Hematopoietic multipotent progenitor cell (in vitro differentiated cells): ENCODE results near the gene UBE3D. TPM values are rescaled to one million over a fixed set of nuclear protein-coding genes. Genes with fewer than 3 reads are reported as not detected.
A peak's percentile ranks its signal among the peaks of the same experiment; 100 is the strongest.
"Not testable (repeated sequence)": the region's sequence is repeated elsewhere in the genome, so short reads cannot be mapped to it uniquely, and the experiment has no call there.

Experiments used
- DNase-seq, 3 donors: peaks; one replicate each; pipeline ENCODE4 v3.0.0-alpha.2; 2011 to 2015; ENCODE audit warnings: low read depth in 2 of 3, low spot score in 2 of 3
- total RNA-seq: library from RNA; depleted of rRNA; stranded (reverse); fragments of >200 nt; gene quantifications from one replicate; pipeline ENCODE4 v1.2.3, GENCODE V29; 2012

The UBE3D gene
- total RNA-seq, 1 donor, result 4.3 TPM

GRCh38 chr6:82921258-82921657 is 144.4 kb downstream of the UBE3D start:
- DNase-seq, result no peak

DNA sequence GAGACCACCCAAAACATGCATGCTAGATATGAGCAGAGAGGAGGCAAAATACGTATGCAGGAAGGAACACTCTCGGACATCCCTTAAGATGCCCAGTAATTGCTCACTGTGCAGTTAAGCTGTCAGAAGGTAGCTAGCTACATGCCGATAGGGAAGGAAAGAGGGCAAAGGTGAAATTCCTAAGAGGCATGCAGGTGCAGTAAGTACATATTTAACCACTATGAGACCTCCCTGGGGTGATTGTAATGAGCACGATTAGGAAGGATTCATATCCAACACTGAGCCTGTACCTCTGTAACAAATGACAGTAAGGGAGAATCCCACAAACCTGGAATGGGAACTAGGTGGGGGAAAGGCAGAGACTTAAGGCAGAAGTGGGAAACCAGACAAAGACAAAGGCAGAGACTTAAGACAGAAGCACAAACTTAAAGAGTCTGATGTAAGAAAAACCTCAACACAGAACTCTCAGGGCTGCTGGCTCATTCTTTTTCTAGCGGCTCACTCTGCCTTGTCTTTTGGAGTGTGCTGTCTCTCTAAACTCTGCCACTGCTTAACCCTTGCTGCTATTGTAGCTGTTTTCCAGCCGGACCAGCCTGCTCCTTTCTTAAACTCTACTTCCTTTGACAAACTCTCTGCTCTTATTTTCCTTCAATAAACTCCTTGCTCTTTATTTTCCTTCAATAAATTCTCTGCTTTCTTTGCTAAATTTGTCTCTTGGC is 148.1 kb downstream of the UBE3D start:
- no peak for DNase-seq

- no peak for DNase-seq
Measured at GRCh38 chr6:82915666-82916065, 150.0 kb downstream of the UBE3D start.

DNA sequence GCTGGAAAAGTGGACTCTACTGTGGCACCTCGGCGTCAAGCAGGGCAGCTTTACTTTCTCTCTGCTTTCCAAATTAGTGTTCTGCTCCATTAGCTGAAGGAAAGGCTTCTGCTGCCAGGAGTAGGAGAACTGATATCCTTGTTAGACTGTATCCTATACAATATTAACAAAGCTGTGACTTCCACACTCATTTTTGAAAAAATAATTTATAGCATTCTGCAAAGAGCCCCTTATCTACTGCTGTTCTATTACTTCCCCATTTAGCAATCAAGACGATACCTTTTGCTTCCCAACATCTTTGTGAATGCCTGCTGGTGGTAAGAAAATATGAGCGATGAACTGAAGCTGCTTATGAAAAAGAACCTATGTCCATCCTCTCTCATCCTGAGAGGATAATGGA is 151.1 kb downstream of the UBE3D start:
- no peak for DNase-seq

DNA sequence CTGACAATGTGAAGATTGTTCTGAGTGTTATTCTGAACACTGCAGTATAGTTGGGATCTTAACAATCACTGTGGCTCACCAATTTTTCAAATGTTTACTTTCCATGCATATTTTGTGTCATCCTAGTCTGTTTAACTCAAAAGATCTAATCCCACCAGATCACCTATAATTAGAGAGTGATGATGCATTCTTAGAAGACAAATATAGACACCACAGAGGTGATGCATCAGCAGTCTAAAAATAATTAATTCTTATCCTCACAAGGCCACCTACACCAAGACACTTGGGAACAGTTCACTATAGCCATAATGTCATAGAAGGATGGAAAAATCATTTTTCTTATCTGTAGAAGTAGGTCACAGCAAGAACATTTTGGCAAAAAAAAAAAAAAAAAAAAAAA is 154.8 kb downstream of the UBE3D start:
- DNase-seq, result no peak

DNA sequence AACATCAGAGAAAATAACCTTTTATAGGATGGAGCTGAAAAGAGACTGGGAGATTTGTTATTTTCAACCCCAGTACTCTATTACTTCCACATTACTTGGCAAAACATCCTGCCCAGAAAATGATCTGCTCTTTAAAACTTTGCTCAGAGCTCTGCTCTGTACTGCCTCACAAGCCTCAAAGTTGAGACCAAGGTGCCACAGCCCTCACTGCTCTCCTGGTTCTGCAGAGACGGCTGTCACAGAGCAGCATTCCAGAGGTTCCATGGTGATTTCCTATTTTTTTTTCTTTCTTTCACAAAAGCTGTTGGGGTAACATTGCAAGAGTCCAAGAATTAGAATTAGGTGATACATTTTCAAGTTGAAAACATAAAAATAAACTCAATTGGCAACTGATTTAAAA is 155.2 kb downstream of the UBE3D start:
- DNase-seq, result no peak

DNA sequence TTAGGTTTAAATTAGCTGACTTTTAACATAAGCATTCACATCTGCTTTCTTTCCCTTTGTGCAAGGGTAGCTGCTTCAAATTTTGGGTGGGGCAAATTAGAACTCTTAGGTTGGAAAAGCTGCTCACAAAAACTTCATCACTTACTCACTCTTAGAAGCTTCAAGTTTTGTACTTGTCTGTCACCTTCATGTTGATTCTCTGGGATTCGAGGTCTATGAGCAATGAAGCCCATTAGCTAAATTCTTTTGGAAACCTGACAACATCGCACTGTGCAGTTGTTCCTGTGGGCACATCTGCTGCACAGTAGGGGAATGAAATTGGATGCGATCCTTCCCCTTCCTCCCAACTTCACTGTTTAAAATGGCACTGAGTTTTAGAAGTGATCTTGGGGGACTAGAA is 156.1 kb downstream of the UBE3D start:
- DNase-seq, result no peak

DNA sequence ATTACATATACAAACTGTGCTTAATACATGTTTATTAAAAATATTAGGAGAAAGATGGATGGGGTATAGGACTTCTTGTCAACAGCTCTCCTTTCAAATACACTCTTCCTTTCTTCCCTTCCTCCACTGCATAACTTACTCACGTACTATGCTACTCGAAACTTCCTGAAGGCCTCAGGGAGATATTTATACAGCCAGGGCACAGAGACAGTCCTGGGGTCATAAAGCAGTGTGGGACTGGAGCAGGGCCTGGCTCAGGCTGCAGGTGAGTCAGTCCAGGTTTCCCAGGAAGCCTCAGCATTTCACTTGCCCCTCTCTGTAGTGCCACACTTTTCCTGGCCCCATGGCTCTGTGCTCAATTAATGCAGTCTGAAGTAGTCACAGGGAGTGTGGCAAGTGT is 157.0 kb downstream of the UBE3D start:
- no peak for DNase-seq

DNA sequence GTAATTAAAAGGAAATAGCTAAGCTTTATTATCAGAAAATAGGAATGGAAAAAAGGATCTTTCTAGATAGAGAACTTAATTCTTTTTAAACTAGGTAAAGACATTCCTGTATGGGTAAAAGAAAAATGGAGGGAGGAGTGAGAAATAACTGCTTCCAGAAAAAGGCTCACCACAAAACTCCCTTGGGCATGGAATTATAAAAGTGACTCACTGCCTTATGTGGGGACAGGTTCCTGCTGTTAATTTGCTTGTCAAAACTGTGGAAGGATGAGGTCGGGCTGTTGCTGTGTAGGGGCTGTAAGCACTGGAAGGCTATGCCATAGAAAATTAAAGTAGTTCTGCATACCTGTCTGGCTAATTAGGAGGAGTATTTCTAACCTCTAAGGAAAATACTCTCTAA is 158.7 kb downstream of the UBE3D start:
- DNase-seq, result no peak

GRCh38 chr6:82906489-82906888 is 159.2 kb downstream of the UBE3D start:
- DNase-seq, result no peak

DNA sequence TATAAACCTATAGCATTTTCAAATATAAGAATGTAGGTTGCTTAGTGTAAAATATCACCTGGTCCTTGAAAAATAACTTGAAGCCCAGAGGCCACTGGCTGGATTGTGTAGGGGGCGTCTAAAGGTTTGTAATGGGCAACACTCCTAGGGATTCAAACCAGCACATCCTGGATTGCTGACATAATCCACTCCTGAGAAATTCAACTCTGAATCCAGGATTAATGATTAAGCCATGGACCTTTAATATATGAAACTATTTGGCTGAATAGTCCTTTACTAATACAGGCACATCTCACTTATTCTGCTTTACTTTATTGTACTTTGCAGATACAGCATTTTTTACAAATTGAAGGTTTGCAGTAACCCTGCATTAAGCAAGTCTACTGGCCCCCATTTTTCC is 160.8 kb downstream of the UBE3D start:
- no peak for DNase-seq

DNA sequence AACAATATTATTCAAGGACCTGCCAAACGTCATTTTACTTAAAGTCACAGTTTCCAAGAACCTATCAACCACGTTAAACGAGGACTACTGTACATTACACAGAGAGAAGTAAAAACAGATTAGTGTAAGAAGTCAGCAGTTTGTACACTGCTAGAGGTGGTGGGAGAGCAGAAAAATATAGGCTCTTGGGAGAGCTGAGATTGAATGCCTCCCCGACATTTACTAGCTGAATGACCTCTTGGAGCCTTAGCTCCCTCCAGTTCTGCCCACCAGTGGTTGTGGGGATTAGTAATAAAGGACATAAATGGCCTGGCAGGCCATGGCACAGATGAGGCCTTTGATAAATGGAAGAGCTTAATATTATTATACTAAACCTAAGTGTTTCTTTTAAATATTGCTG is 161.4 kb downstream of the UBE3D start:
- DNase-seq, result no peak

DNA sequence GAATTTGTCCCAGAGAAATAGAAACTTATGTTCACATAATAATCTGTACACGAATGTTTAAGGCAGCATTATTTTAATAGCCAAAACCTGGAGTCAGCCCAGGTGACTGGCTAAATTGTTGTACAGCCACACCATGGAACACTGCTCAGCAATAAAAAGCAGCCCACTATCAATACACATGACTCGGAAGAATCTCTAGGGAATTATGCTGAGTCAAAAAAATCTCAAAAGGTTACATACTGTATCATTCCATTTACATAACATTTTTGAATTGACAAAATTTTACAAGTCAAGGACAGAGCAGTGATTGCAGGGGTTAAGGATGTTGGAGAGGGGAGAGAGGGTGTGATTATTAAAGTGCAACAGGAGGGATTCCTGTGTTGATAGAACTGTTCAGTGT is 163.4 kb downstream of the UBE3D start:
- DNase-seq, result no peak

- no peak for DNase-seq
Measured at GRCh38 chr6:82894653-82895259, 170.9 kb downstream of the UBE3D start.

DNA sequence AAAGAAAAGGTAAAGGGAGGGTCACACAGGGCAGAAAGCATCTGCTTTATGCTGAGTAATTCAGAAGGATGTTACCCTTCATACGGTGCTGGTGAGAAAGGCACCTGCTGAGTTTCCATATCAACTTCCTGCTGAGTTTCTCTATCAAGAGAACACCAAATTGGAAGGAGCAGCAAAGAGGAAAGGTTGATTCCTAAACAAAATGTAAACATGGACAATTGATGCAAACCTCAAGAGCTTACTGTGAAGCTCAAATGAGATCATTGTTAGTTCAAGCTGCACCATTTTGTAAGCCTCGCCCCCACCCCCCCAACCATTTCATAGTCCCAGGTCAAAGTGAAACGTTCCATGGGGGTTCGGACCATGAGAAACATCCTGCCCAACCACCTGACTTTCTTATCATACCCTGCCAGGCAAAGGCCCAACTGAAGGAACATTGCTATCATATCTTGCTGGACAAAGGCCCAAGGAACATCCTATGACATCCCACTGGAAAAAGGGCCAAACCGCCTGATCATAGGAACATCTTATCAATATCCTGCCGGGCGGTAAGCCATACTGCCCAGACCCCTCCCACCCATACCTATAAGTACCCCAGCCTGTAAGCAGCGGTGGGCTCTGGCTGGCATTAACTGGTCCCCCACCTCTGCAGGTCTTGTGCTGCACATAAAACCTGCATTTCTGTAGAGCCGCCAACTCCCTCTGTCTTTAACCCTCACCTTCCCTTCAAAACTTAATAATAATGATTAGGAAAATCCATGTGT is 171.6 kb downstream of the UBE3D start:
- no peak for DNase-seq

- DNase-seq, result not testable (repeated sequence)
Measured at GRCh38 chr6:82891503-82891902, 174.1 kb downstream of the UBE3D start.

GRCh38 chr6:82891076-82891475 is 174.6 kb downstream of the UBE3D start:
- no peak for DNase-seq

DNA sequence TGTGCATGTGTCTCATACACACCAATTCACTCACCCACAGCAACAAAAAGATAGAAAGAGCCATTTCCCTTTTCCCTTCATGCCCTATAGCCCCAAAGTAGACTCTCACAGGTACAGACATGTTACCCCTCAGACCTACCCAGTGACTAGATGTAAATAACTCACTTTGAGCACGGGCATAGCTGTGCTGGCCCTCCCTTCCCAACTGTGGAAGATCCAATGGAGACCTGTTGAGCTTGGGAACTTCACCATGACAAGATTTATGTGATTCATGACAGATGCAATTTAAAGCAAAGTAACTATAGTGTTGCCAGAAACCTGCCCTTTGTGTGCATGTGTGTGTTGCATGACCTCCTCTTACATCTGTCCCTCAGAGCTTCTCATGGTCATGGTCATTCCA is 175.4 kb downstream of the UBE3D start:
- no peak for DNase-seq

GRCh38 chr6:82889143-82889542 is 176.5 kb downstream of the UBE3D start:
- no peak for DNase-seq

GRCh38 chr6:82882363-82883023 is 183.1 kb downstream of the UBE3D start:
- DNase-seq, result peak in 2 of 3 donors; percentile 1 to 48

DNA sequence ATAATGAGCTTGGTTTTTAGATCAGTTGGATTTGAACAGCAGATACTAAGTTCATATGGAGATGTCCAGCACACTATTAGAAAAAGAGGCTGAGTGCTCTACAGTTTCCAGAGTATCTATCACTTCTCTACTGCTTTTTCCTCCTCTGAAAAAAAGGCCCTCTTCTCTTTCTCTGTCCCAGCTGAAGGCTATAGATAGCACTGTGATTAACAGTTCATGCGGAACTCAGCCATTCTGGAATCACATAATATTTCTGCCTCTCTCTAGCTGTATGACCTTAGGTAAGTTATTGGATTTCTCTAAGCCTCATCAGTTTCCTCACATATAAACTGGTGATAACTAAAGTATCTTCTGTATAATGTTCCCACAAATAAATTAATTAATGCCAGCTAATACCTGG is 184.1 kb downstream of the UBE3D start:
- no peak for DNase-seq
